ENCODE measurements around the gene BTBD9. TPM values are rescaled to one million over a fixed set of nuclear protein-coding genes. Genes with fewer than 3 reads are reported as not detected.

Gene BTBD9
- total and polyA plus RNA-seq, 2 experiments from 2014 or later = 10.0 to 13.7 TPM

GRCh38 chr6:38549180-38549579 is 90.5 kb downstream of the BTBD9 start:
- no peak for DNase-seq
- Histone ChIP-seq H3K4me1 (ENCODE audit: insufficient read depth) (peaks cover 1% of the 10 kb centered on the region), H3K9ac (no peak overlapping the region), H3K4me2 (ENCODE audit: unreplicated experiment) (no peak overlapping the region), H3K27me3 (replicated peaks; ENCODE audit: insufficient read depth) (no peaks in the 10 kb centered on the region), H3K79me2 (ENCODE audit: insufficient read depth) (no peaks in the 10 kb centered on the region), H3K36me3 (ENCODE audit: low read depth) (no peaks in the 10 kb centered on the region), H3K9me2 (ENCODE audit: insufficient read depth) (0 out of 2 replicates have a peak, but pooled peaks cover 4% of the 10 kb centered on the region), H2AFZ (no peak overlapping the region), H3K27ac (no peak overlapping the region), H3F3A (ENCODE audit: insufficient read depth) (peaks cover 9% of the 10 kb centered on the region), H4K20me1 (ENCODE audit: insufficient read depth) (no peaks in the 10 kb centered on the region), H3K9me3 (ENCODE audit: low read depth) (no peaks in the 10 kb centered on the region), H3K4me3 (no peak overlapping the region)
- TF ChIP-seq EZH2phosphoT487 (IDR thresholded peaks at IDR 0.05; ENCODE audit: insufficient read depth, low read depth) = no peak
- no peak for TF ChIP-seq EZH2 (IDR thresholded peaks at IDR 0.05; ENCODE audit: insufficient read depth, poor library complexity, severe bottlenecking)
- 83 to 98% methylated on average over 2 of the region's 2 CpGs for WGBS, 2 experiments (ENCODE audit: low coverage in 1 of 2, low lambda C conversion rate in 2 of 2, missing lambda C conversion rate in 2 of 2)
- in situ Hi-C loops (cut with MboI) = no loop called here

DNA sequence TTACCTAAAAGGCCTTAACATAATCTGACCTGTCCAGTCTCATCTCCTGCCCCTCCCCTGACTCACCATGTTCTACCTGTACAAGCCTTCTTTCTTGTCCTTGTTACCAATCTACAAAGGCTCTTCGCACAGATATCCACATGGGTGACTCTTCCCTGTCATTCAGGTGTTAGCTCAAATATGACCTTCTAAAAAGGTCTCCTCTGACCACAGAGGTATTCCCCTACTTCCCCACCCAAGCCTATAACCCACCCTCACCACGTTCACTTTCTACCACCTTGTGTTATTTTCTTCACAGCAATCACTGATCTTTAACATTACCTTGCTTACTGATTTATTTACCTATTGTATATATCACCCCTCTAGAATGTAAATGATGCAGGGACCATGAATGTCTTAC is 96.7 kb downstream of the BTBD9 start:
- H3K27me3 ChIP-seq (replicated peaks; ENCODE audit: insufficient read depth) = no peaks in the 10 kb centered on the region
- WGBS, 2 experiments (ENCODE audit: low coverage in 1 of 2, low lambda C conversion rate in 2 of 2, missing lambda C conversion rate in 2 of 2) = 88 to 89% methylated on average over 2 of the region's 2 CpGs
- H2AFZ ChIP-seq = no peak overlapping the region
- H3K9me3 ChIP-seq (ENCODE audit: low read depth) = no peaks in the 10 kb centered on the region
- H3K4me2 ChIP-seq (ENCODE audit: unreplicated experiment) = no peak overlapping the region
- no peak overlapping the region for H3K9ac ChIP-seq
- TF ChIP-seq EZH2phosphoT487 (IDR thresholded peaks at IDR 0.05; ENCODE audit: insufficient read depth, low read depth) (no peak), EZH2 (IDR thresholded peaks at IDR 0.05; ENCODE audit: insufficient read depth, poor library complexity, severe bottlenecking) (no peak)
- H3K79me2 ChIP-seq (ENCODE audit: insufficient read depth) = no peaks in the 10 kb centered on the region
- no peaks in the 10 kb centered on the region for H3K36me3 ChIP-seq (ENCODE audit: low read depth)
- no peaks in the 10 kb centered on the region for H3K4me1 ChIP-seq (ENCODE audit: insufficient read depth)
- no peak overlapping the region for H3K27ac ChIP-seq
- H3K9me2 ChIP-seq (ENCODE audit: insufficient read depth) = no peaks in the 10 kb centered on the region
- H3K4me3 ChIP-seq = no peak overlapping the region
- H3F3A ChIP-seq (ENCODE audit: insufficient read depth) = no peaks in the 10 kb centered on the region
- in situ Hi-C loops (cut with MboI) = no loop called here
- DNase-seq = no peak
- no peaks in the 10 kb centered on the region for H4K20me1 ChIP-seq (ENCODE audit: insufficient read depth)

DNA sequence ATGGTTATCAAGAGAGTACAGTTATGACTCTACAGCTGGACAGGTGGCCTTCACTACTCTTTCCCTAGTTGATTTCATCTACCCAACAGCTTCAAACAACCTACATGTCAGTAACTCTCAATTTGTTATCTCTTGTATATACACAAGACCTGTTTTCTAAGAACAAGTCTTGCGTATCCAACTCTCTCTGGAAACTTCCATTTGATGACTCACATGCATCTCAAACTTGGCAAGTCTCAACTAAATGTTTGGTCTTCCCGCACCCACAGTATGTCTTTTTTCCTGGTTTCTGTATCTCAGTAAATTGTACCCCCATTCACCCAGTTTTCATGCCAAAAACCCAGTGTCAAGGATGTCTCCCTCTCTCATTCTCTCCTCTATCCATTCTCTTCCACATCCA is 97.7 kb downstream of the BTBD9 start:
- Histone ChIP-seq H3K9me2 (ENCODE audit: insufficient read depth) (no peaks in the 10 kb centered on the region), H3K4me2 (ENCODE audit: unreplicated experiment) (no peak overlapping the region), H3F3A (ENCODE audit: insufficient read depth) (no peaks in the 10 kb centered on the region), H3K79me2 (ENCODE audit: insufficient read depth) (no peaks in the 10 kb centered on the region), H4K20me1 (ENCODE audit: insufficient read depth) (no peaks in the 10 kb centered on the region), H3K4me3 (no peak overlapping the region), H2AFZ (no peak overlapping the region), H3K36me3 (ENCODE audit: low read depth) (no peaks in the 10 kb centered on the region), H3K27me3 (replicated peaks; ENCODE audit: insufficient read depth) (no peaks in the 10 kb centered on the region), H3K9me3 (ENCODE audit: low read depth) (no peaks in the 10 kb centered on the region), H3K9ac (no peak overlapping the region), H3K27ac (no peak overlapping the region), H3K4me1 (ENCODE audit: insufficient read depth) (no peaks in the 10 kb centered on the region)
- 86 to 87% methylated on average over 2 of the region's 2 CpGs for WGBS, 2 experiments (ENCODE audit: low coverage in 1 of 2, low lambda C conversion rate in 2 of 2, missing lambda C conversion rate in 2 of 2)
- in situ Hi-C loops (cut with MboI) = no loop called here
- no peak for TF ChIP-seq EZH2 (IDR thresholded peaks at IDR 0.05; ENCODE audit: insufficient read depth, poor library complexity, severe bottlenecking)
- no peak for TF ChIP-seq EZH2phosphoT487 (IDR thresholded peaks at IDR 0.05; ENCODE audit: insufficient read depth, low read depth)
- peak; percentile 10 for DNase-seq

GRCh38 chr6:38533064-38533463 is 106.7 kb downstream of the BTBD9 start:
- H3K9me2 ChIP-seq (ENCODE audit: insufficient read depth) = no peaks in the 10 kb centered on the region
- H2AFZ ChIP-seq = no peak overlapping the region
- no peaks in the 10 kb centered on the region for H3K27me3 ChIP-seq (replicated peaks; ENCODE audit: insufficient read depth)
- H3K4me1 ChIP-seq (ENCODE audit: insufficient read depth) = no peaks in the 10 kb centered on the region
- H3K79me2 ChIP-seq (ENCODE audit: insufficient read depth) = no peaks in the 10 kb centered on the region
- no peaks in the 10 kb centered on the region for H3F3A ChIP-seq (ENCODE audit: insufficient read depth)
- TF ChIP-seq EZH2 (IDR thresholded peaks at IDR 0.05; ENCODE audit: insufficient read depth, poor library complexity, severe bottlenecking) = no peak
- H3K27ac ChIP-seq = no peak overlapping the region
- H4K20me1 ChIP-seq (ENCODE audit: insufficient read depth) = no peaks in the 10 kb centered on the region
- in situ Hi-C loops (cut with MboI) = no loop called here
- H3K4me2 ChIP-seq (ENCODE audit: unreplicated experiment) = no peak overlapping the region
- H3K4me3 ChIP-seq = no peak overlapping the region
- H3K9ac ChIP-seq = no peak overlapping the region
- no peak for DNase-seq
- no peaks in the 10 kb centered on the region for H3K9me3 ChIP-seq (ENCODE audit: low read depth)
- H3K36me3 ChIP-seq (ENCODE audit: low read depth) = no peaks in the 10 kb centered on the region

DNA sequence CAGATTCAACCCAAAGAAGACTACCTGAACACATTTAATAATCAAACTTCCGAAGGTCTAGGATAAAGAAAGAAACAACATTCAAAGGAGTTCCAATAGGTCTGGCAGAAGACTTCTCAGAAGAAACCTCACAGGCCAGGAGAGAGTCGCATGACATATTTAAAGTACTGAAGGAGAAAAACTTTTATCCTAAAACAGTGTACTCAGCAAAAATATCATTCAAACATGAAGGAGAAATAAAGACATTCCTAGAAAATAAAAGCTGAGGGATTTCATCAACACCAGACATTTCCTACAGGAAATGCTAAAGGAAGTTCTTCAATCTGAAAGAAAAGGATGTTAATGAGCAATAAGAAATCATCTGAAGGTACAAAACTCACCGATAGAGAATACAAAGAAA is 108.6 kb downstream of the BTBD9 start:
- no peaks in the 10 kb centered on the region for H3K9me3 ChIP-seq (ENCODE audit: low read depth)
- H3F3A ChIP-seq (ENCODE audit: insufficient read depth) = no peaks in the 10 kb centered on the region
- H3K4me2 ChIP-seq (ENCODE audit: unreplicated experiment) = no peak overlapping the region
- H3K36me3 ChIP-seq (ENCODE audit: low read depth) = no peaks in the 10 kb centered on the region
- no peaks in the 10 kb centered on the region for H3K9me2 ChIP-seq (ENCODE audit: insufficient read depth)
- H3K9ac ChIP-seq = no peak overlapping the region
- H3K27ac ChIP-seq = no peak overlapping the region
- TF ChIP-seq EZH2phosphoT487 (IDR thresholded peaks at IDR 0.05; ENCODE audit: insufficient read depth, low read depth) = no peak
- TF ChIP-seq EZH2 (IDR thresholded peaks at IDR 0.05; ENCODE audit: insufficient read depth, poor library complexity, severe bottlenecking) = no peak
- no peaks in the 10 kb centered on the region for H4K20me1 ChIP-seq (ENCODE audit: insufficient read depth)
- H3K79me2 ChIP-seq (ENCODE audit: insufficient read depth) = no peaks in the 10 kb centered on the region
- no peaks in the 10 kb centered on the region for H3K4me1 ChIP-seq (ENCODE audit: insufficient read depth)
- DNase-seq = no peak
- no peak overlapping the region for H3K4me3 ChIP-seq
- no peaks in the 10 kb centered on the region for H3K27me3 ChIP-seq (replicated peaks; ENCODE audit: insufficient read depth)
- H2AFZ ChIP-seq = no peak overlapping the region
- 93 to 99% methylated on average over 3 of the region's 3 CpGs for WGBS, 2 experiments (ENCODE audit: low coverage in 1 of 2, low lambda C conversion rate in 2 of 2, missing lambda C conversion rate in 2 of 2)
- in situ Hi-C loops (cut with MboI) = no loop called here

All from GM23248 (cell line).